B cell (primary cell): ENCODE data around the gene GNA12. TPM values are rescaled to one million over a fixed set of nuclear protein-coding genes. Genes with fewer than 3 reads are reported as not detected.

Experiments
- ATAC-seq: fragments of 200-7000 bp; cut with Tn5 transposase; one replicate; pipeline ENCODE4 v1.10.0; 2021; ENCODE audit warnings: low read depth, mild to moderate bottlenecking, moderate number of reproducible peaks, moderate library complexity
- CTCF ChIA-PET: fragments of 350-600 bp; sonication (Branson Sonifier 250); formaldehyde crosslinking; loops from one replicate; lab custom pipeline; 2021; ENCODE audit warnings: antibody characterized with exemption, inconsistent platforms; lab: Charles Lee
- POLR2A ChIA-PET: fragments of 350-600 bp; sonication (Branson Sonifier 250); formaldehyde crosslinking; loops from one replicate; lab custom pipeline; 2021; ENCODE audit warnings: antibody characterized with exemption; lab: Charles Lee
- DNase-seq: peaks from one replicate; pipeline ENCODE4 v3.0.0; 2013
- H2AFZ ChIP-seq: 2 replicates; pipeline ENCODE4 v1.6.1; 2012; ENCODE audit warnings: mild to moderate bottlenecking, low read depth, low read length; ENCODE audit not compliant: insufficient read depth, poor library complexity, severe bottlenecking
- H3K27ac ChIP-seq, 2 donors: 1 replicate in 1 of 2; 2 replicates in 1 of 2; pipeline ENCODE4 v1.5.1; 2012 to 2013; ENCODE audit warnings: low read length in 2 of 2, mild to moderate bottlenecking in 2 of 2, moderate library complexity in 1 of 2
- H3K27me3 ChIP-seq, 4 experiments: fragments of 200-600 bp in 1 of 4; sonication (generic) in 1 of 4; replicated peaks in 1 of 4; 1 replicate in 2 of 4; 2 replicates in 2 of 4; pipeline versions ENCODE4 v1.6.1 to v1.7.0; 2013 to 2016; ENCODE audit warnings: low read length in 3 of 4, mild to moderate bottlenecking in 2 of 4, mixed read lengths in 1 of 4, moderate library complexity in 1 of 4; ENCODE audit not compliant: insufficient read depth in 4 of 4, control insufficient read depth in 3 of 4; ENCODE audit errors: control extremely low read depth in 1 of 4
- H3K36me3 ChIP-seq, 2 experiments: replicated peaks in 1 of 2; 1 replicate in 1 of 2; 2 replicates in 1 of 2; pipeline versions ENCODE4 v1.6.1 to v1.7.1; 2013; ENCODE audit warnings: low read length in 1 of 2; ENCODE audit not compliant: insufficient read depth in 2 of 2, control insufficient read depth in 1 of 2; ENCODE audit errors: control extremely low read depth in 1 of 2, extremely low read depth in 1 of 2
- H3K4me1 ChIP-seq, 2 donors: fragments of 200-600 bp in 1 of 2; sonication (generic) in 1 of 2; 1 replicate in 1 of 2; 2 replicates in 1 of 2; pipeline versions ENCODE4 v1.5.1 to v1.6.1; 2013 to 2017; ENCODE audit warnings: low read length in 2 of 2; ENCODE audit not compliant: control insufficient read depth in 2 of 2, insufficient read depth in 2 of 2
- H3K4me2 ChIP-seq: replicated peaks from 2 replicates; pipeline ENCODE3; 2012; ENCODE audit warnings: mild to moderate bottlenecking, low read depth, low read length; ENCODE audit not compliant: poor library complexity, severe bottlenecking
- H3K4me3 ChIP-seq, 5 experiments: fragments of 200-600 bp in 1 of 5; sonication (generic) in 1 of 5; 1 replicate in 3 of 5; 2 replicates in 2 of 5; pipeline versions ENCODE4 v1.5.1 to v1.7.0; 2011 to 2016; ENCODE audit warnings: low read length in 4 of 5, mild to moderate bottlenecking in 4 of 5, low read depth in 2 of 5, control low read depth in 1 of 5, moderate library complexity in 1 of 5; ENCODE audit not compliant: insufficient read depth in 1 of 5; ENCODE audit errors: control extremely low read depth in 1 of 5, extremely low read depth in 1 of 5
- H3K79me2 ChIP-seq: fragments of 200-600 bp; sonication (generic); one replicate; pipeline ENCODE4 v1.6.0; 2016; ENCODE audit warnings: low read length; ENCODE audit not compliant: control insufficient read depth, insufficient read depth
- H3K9ac ChIP-seq: fragments of 200-600 bp; sonication (generic); 2 replicates; pipeline ENCODE4 v1.6.1; 2017; ENCODE audit warnings: mild to moderate bottlenecking, low read length, moderate library complexity
- H3K9me3 ChIP-seq, 3 donors: one replicate each; pipeline versions ENCODE4 v1.6.1 to v1.7.1; 2013; ENCODE audit warnings: low read length in 2 of 3; ENCODE audit not compliant: control insufficient read depth in 2 of 3, insufficient read depth in 1 of 3; ENCODE audit errors: control extremely low read depth in 1 of 3
- H4K20me1 ChIP-seq: 2 replicates; pipeline ENCODE4 v1.6.0; 2012; ENCODE audit warnings: mild to moderate bottlenecking, low read length; ENCODE audit not compliant: insufficient read depth, control insufficient read depth, poor library complexity, severe bottlenecking
- H3K27ac Mint-ChIP-seq: one replicate; pipeline ENCODE4 v1.8.0; 2021; ENCODE audit warnings: mixed read lengths
- H3K27me3 Mint-ChIP-seq: one replicate; pipeline ENCODE4 v1.8.0; 2021; ENCODE audit warnings: mixed read lengths
- H3K4me1 Mint-ChIP-seq: one replicate; pipeline ENCODE4 v1.8.0; 2021; ENCODE audit warnings: mixed read lengths
- H3K4me3 Mint-ChIP-seq: one replicate; pipeline ENCODE4 v1.8.0; 2021; ENCODE audit warnings: mixed read lengths
- H3K9me3 Mint-ChIP-seq: one replicate; pipeline ENCODE4 v1.8.0; 2022; ENCODE audit warnings: mixed read lengths; ENCODE audit not compliant: insufficient read depth
- EZH2 ChIP-seq: IDR thresholded peaks from 2 replicates; pipeline ENCODE4 v1.6.1; 2012; ENCODE audit warnings: borderline replicate concordance, low read depth, mild to moderate bottlenecking, moderate library complexity, low read length; ENCODE audit not compliant: insufficient read depth, poor library complexity, severe bottlenecking
- WGBS: methylation state at CpG from one replicate; pipeline ENCODE4 v1.1.5; 2013; ENCODE audit warnings: missing lambda C conversion rate; ENCODE audit not compliant: insufficient coverage; 5-methylcytosine and 5-hydroxymethylcytosine counted together
- intact Hi-C: fragments of 100-400 bp; cut with micrococcal nuclease; formaldehyde crosslinking; loops from one replicate; pipeline ENCODE4 v1.10.0; 2022
- polyA plus RNA-seq: library from polyadenylated mRNA; depleted of rRNA; stranded (reverse); fragments of >200 nt; gene quantifications from 2 replicates; pipeline ENCODE4 v1.2.3, GENCODE V29; 2012
- total RNA-seq, 2 donors: library from RNA; stranded (reverse); fragments of 120-200 nt in 1 of 2; gene quantifications; 1 replicate in 1 of 2; 2 replicates in 1 of 2; pipeline versions ENCODE4 v1.2.3 to v1.2.4, GENCODE V29; 2013 to 2022
- TF ChIP-seq, protein P1 (sequence below): fragments of 200-600 bp; IDR thresholded peaks from one replicate; pipeline ENCODE4 v1.8.0; 2022; ENCODE audit warnings: antibody characterized with exemption, mild to moderate bottlenecking

GNA12 gene
- total and polyA plus RNA-seq, 2 donors (not counting 1 experiment from before 2014, with no cell fraction given), result 34.6 to 110 TPM

DNA sequence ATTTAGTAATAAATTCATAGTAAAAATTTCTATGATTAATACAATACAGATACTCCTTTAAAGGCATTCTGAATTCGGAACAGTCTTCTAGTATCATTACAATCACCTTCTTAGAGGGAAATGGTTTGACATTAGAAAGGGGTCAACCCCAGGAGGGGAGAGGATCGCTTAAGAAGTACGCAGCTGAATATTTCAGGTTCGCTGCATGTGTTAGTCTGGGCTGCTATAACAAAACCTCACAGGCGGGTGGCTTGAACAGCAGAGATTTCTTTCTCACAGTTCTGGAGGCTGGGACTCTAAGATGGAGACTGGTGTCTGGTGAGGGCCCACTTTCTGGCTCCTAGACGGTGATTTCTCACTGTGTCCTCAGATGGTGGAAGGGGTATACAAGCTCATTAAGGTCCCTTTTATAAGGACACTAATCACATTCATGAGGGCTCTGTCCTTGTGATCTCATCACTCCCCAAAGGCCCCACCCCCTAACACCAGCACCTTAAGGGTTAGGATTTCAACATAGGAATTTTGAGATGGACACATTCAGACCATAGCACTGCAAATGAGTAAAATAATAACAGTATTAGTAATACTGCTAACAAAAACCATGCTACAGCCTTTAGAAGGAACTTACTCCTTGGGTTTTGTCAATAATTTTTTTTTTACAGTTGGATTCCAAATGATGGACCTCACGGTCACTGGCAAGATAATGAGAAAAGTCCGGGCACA, 34.0 kb downstream of the GNA12 start:
- TF ChIP-seq, protein P1, sequence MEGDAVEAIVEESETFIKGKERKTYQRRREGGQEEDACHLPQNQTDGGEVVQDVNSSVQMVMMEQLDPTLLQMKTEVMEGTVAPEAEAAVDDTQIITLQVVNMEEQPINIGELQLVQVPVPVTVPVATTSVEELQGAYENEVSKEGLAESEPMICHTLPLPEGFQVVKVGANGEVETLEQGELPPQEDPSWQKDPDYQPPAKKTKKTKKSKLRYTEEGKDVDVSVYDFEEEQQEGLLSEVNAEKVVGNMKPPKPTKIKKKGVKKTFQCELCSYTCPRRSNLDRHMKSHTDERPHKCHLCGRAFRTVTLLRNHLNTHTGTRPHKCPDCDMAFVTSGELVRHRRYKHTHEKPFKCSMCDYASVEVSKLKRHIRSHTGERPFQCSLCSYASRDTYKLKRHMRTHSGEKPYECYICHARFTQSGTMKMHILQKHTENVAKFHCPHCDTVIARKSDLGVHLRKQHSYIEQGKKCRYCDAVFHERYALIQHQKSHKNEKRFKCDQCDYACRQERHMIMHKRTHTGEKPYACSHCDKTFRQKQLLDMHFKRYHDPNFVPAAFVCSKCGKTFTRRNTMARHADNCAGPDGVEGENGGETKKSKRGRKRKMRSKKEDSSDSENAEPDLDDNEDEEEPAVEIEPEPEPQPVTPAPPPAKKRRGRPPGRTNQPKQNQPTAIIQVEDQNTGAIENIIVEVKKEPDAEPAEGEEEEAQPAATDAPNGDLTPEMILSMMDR, result no peak
- no peak for TF ChIP-seq EZH2
- POLR2A ChIA-PET, result interaction anchor here (1.1 kb wide), 1 partner anchor 100 kb away, joined by 4 read pairs; no protein-coding TSS in a partner anchor
- H3K27ac ChIP-seq, result peak overlapping the region in 1 of 2 donors; percentile 9
- CTCF ChIA-PET, result no interaction called here
- intact Hi-C loops, result loop anchor here (5.0 kb wide), 1 partner anchor 38 kb away; no protein-coding TSS in a partner anchor
- H3K4me3 ChIP-seq, result no peak overlapping the region
- no peaks in the 10 kb centered on the region for H3K9me3 ChIP-seq
- ATAC-seq, result no peak
- peaks cover 0 to 11% of the 10 kb centered on the region in 2 experiments for H3K36me3 ChIP-seq
- Mint-ChIP-seq H3K9me3 (no peaks in the 10 kb centered on the region), H3K27me3 (no peaks in the 10 kb centered on the region), H3K27ac (peak overlapping the region; percentile 56), H3K4me1 (peaks cover 62% of the 10 kb centered on the region), H3K4me3 (no peak overlapping the region)
- H4K20me1 ChIP-seq, result peaks cover 52% of the 10 kb centered on the region
- H3K79me2 ChIP-seq, result peaks cover 80% of the 10 kb centered on the region
- no peak overlapping the region for H3K4me2 ChIP-seq
- H2AFZ ChIP-seq, result no peak overlapping the region
- H3K27me3 ChIP-seq, result no peaks in the 10 kb centered on the region
- peaks cover 18 to 31% of the 10 kb centered on the region in 2 donors for H3K4me1 ChIP-seq
- 96% methylated on average over 6 of the region's 8 CpGs for WGBS
- DNase-seq, result no peak
- no peak overlapping the region for H3K9ac ChIP-seq
